Ovary (tissue), 9 donors: ENCODE results near the gene DSG1. TPM values are rescaled to one million over a fixed set of nuclear protein-coding genes. Genes with fewer than 3 reads are reported as not detected.

Source experiments
- DNase-seq, 5 donors: peaks; one replicate each; pipeline ENCODE4 v3.0.0-alpha.2; 2019 to 2020
- H3K27ac ChIP-seq, 2 donors: fragments of 200-600 bp; one replicate each; pipeline versions ENCODE4 v1.5.1 to v1.8.0; 2019 to 2022
- H3K27me3 ChIP-seq: fragments of 200-600 bp; one replicate; pipeline ENCODE4 v1.8.0; 2022
- H3K36me3 ChIP-seq: fragments of 200-600 bp; sonication (generic); one replicate; pipeline ENCODE4 v1.5.1; 2019
- H3K4me1 ChIP-seq: one replicate; pipeline ENCODE4 v1.8.1; 2013; ENCODE audit warnings: mild to moderate bottlenecking, moderate library complexity; ENCODE audit not compliant: insufficient read depth
- H3K4me3 ChIP-seq: fragments of 200-600 bp; sonication (generic); one replicate; pipeline ENCODE4 v1.5.1; 2017
- H3K9me3 ChIP-seq, 2 donors: fragments of 200-600 bp in 1 of 2; sonication (generic) in 1 of 2; one replicate each; pipeline versions ENCODE4 v1.5.1 to v1.8.1; 2013 to 2019; ENCODE audit warnings: mild to moderate bottlenecking in 1 of 2, moderate library complexity in 1 of 2
- EP300 ChIP-seq: sonication (generic); formaldehyde crosslinking; IDR thresholded peaks from one replicate; pipeline ENCODE4 v1.6.1; 2017; ENCODE audit warnings: antibody characterized with exemption
- POLR2A ChIP-seq: fragments of 450-650 bp; IDR thresholded peaks from one replicate; pipeline ENCODE4 v1.6.1; 2017; ENCODE audit warnings: antibody characterized with exemption, mild to moderate bottlenecking, moderate library complexity
- WGBS, 3 donors: extraction: QIAGEN DNeasy Blood & Tissue Kit in 1 of 3; methylation state at CpG; one replicate each; pipeline versions ENCODE4 v1.1.5 to v1.1.7; 2013 to 2017; 5-methylcytosine and 5-hydroxymethylcytosine counted together
- intact Hi-C, 4 donors: fragments of 100-400 bp; cut with DNase I; formaldehyde crosslinking; loops; one replicate each; pipeline versions ENCODE4 v1.11.0 to v1.15.1; 2022 to 2023
- polyA plus RNA-seq, 2 donors: library from polyadenylated mRNA; stranded (reverse); fragments of 200-250 nt in 1 of 2; fragments of 350-450 nt in 1 of 2; fragmentation: Illumina TruSeq in 1 of 2; extraction: RNeasy Lipid Tissue Mini Kit (QIAGEN cat#74804) in 1 of 2; gene quantifications; one replicate each; pipeline ENCODE4 v1.2.3, GENCODE V29; 2013 to 2014
- total RNA-seq, 7 donors: library from RNA; depleted of rRNA in 2 of 7; stranded (reverse); fragments of >200 nt in 2 of 7; fragmentation: NEBNext Ultra II Directional in 3 of 7; extraction: Animal tissue kit (Norgen Biotek cat#: 25700) in 3 of 7; gene quantifications; one replicate each; pipeline versions ENCODE4 v1.1.0 to v1.2.4, GENCODE V29; 2016 to 2023
- TF ChIP-seq, protein P1 (sequence below), 3 donors: fragments of 450-650 bp in 2 of 3; fragments of 200-600 bp in 1 of 3; IDR thresholded peaks; one replicate each; pipeline versions ENCODE4 v1.5.1 to v1.8.0; 2016 to 2022; ENCODE audit warnings: antibody characterized with exemption in 3 of 3, mild to moderate bottlenecking in 1 of 3
- donor health status: DM: no; HTN: no; CAD: no; lungs with moderate emphysema.
- donor health status: DM: no; HTN: no; CAD: no.
- donor health status: Bipolar disorder and iron deficiency.
- donor health status: DM: yes; HTN: yes; CAD: no.
- donor health status: DM: no; HTN: no; CAD: no.
- donor health status: DM: yes; HTN: yes; CAD: no.

DSG1 gene
- total and polyA plus RNA-seq, 9 donors = not detected

DNA sequence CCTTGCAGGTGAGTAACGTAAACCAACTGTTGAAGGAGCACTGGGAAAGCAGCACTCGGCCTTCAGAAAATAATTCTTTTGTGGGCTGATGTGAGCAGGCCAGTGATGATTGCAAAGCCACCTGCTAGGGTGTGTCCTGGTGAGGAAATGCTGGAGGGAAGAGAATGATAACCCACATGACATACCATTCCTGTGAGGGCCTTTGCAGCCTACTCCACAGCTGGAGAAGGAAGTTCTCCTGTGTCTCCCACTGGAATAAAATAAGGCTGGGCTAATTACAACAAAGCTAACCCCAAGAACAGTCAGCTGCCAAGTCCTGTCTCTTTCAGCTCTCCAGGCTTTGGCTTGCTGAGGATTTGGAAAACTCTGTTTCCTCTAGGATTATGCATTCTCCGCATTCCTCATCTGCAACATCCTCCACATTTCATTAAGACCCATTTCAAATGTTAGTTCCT lies 16.7 kb upstream of the DSG1 start:
- intact Hi-C loops = no loop called here
- TF ChIP-seq, protein P1, sequence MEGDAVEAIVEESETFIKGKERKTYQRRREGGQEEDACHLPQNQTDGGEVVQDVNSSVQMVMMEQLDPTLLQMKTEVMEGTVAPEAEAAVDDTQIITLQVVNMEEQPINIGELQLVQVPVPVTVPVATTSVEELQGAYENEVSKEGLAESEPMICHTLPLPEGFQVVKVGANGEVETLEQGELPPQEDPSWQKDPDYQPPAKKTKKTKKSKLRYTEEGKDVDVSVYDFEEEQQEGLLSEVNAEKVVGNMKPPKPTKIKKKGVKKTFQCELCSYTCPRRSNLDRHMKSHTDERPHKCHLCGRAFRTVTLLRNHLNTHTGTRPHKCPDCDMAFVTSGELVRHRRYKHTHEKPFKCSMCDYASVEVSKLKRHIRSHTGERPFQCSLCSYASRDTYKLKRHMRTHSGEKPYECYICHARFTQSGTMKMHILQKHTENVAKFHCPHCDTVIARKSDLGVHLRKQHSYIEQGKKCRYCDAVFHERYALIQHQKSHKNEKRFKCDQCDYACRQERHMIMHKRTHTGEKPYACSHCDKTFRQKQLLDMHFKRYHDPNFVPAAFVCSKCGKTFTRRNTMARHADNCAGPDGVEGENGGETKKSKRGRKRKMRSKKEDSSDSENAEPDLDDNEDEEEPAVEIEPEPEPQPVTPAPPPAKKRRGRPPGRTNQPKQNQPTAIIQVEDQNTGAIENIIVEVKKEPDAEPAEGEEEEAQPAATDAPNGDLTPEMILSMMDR (IDR thresholded peaks at IDR 0.05) = no peak
- TF ChIP-seq POLR2A (no peak), EP300 (no peak)
- no peaks in the 10 kb centered on the region for H3K9me3 ChIP-seq
- H3K4me3 ChIP-seq = no peak overlapping the region
- no peaks in the 10 kb centered on the region for H3K36me3 ChIP-seq
- no peaks in the 10 kb centered on the region for H3K4me1 ChIP-seq
- no peak for DNase-seq
- 45 to 57% (median 47%) methylated on average over 3 of the region's 3 CpGs for WGBS, 3 donors
- no peak overlapping the region for H3K27ac ChIP-seq
- no peaks in the 10 kb centered on the region for H3K27me3 ChIP-seq

DNA sequence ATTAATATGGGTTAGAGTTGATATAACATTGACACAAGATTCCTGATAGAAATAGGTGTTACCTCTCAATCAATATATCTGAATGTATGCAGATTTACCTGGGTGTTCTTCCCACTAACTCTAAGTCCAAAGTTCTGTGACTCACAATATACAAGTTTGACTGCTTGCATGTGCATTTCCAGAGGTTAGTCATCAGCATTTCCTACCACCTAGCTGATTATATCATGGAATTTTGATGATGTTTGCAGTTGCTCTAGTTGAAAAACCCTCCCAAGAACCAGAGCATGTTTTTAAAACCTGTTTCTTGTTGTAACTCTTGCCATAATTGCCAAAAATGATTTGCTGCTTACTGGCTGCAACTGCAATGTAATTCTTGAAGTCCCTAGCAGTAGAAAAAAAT lies 15.0 kb upstream of the DSG1 start:
- no peaks in the 10 kb centered on the region for H3K4me1 ChIP-seq
- TF ChIP-seq EP300 = no peak
- no peak for TF ChIP-seq POLR2A
- TF ChIP-seq, protein P1 (IDR thresholded peaks at IDR 0.05) = no peak
- H3K36me3 ChIP-seq = no peaks in the 10 kb centered on the region
- no peak overlapping the region for H3K27ac ChIP-seq
- H3K9me3 ChIP-seq = no peaks in the 10 kb centered on the region
- no peak overlapping the region for H3K4me3 ChIP-seq
- no peak for DNase-seq
- H3K27me3 ChIP-seq = no peaks in the 10 kb centered on the region
- intact Hi-C loops = no loop called here

DNA sequence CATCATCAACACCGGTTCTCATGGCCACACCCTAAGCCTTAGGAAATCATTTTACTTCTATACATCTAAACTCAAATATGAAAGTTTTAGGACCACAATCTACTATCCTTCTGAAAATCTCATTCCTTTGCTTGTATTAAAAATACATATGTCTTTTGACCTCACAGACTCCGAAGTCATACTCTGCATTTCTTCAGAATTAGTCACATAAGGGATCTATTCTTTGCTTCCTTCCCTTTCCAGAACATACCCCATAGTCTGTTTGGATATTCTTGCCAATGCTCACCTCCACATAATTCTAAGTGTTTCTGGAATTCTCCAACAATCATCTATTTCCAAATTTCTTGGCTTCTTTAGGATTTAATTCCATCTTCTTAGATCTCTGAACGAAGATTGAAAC lies 14.2 kb upstream of the DSG1 start:
- no peak for DNase-seq
- no peaks in the 10 kb centered on the region for H3K27me3 ChIP-seq
- no peaks in the 10 kb centered on the region for H3K4me1 ChIP-seq
- H3K36me3 ChIP-seq = no peaks in the 10 kb centered on the region
- intact Hi-C loops = no loop called here
- TF ChIP-seq, protein P1 (IDR thresholded peaks at IDR 0.05) = no peak
- TF ChIP-seq EP300 = no peak
- no peak for TF ChIP-seq POLR2A
- no peaks in the 10 kb centered on the region for H3K9me3 ChIP-seq
- WGBS, 3 donors = 87 to 92% (median 88%) methylated on average over 3 of the region's 3 CpGs
- H3K4me3 ChIP-seq = no peak overlapping the region
- H3K27ac ChIP-seq = no peak overlapping the region

DNA sequence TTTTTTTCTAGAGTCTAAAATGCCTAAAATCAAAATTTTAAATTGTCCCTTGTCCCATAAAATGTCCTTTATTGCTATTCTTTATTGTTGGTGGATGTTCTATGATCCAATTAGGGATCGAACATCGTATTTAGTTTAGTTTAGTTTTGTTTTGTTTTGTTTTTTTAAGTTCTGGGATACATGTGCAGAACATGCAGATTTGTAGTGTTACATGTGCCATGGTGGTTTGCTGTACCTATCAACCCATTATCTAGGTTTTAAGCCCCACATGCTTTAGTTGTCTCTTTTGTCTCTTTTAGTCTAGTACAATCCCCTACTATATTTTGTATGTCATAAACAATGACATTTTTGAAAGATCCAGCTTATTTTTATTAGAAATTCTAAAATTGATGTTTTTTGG lies 8.8 kb upstream of the DSG1 start:
- TF ChIP-seq, protein P1 (IDR thresholded peaks at IDR 0.05) = no peak
- TF ChIP-seq EP300 (no peak), POLR2A (no peak)
- no peak overlapping the region for H3K4me3 ChIP-seq
- H3K9me3 ChIP-seq = no peaks in the 10 kb centered on the region
- no peaks in the 10 kb centered on the region for H3K4me1 ChIP-seq
- DNase-seq = no peak
- 91 to 93% (median 93%) methylated on average over 2 of the region's 2 CpGs for WGBS, 3 donors
- H3K27me3 ChIP-seq = no peaks in the 10 kb centered on the region
- H3K36me3 ChIP-seq = no peaks in the 10 kb centered on the region
- no peak overlapping the region for H3K27ac ChIP-seq
- intact Hi-C loops = no loop called here

DNA sequence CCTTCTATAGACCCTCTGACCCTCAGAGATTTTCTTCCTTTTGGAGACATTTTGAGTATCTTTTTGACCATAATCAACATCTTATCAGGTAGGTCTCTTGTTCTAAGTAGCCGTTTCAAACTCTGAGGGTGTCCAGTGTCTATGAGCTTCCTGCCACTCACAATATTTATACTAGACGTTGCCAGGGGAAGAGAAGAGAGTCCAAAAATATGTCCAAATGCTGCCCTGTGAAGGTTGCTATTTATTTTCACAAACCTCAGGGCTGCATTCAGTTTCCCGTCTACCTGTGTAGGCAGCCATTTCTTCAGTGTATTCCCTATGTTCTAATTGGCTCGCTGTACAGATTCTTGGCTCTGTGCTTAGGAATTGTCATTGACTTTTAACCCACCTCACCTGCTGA lies 986 bp upstream of the DSG1 start:
- no peaks in the 10 kb centered on the region for H3K4me1 ChIP-seq
- H3K27ac ChIP-seq = no peak overlapping the region
- no peaks in the 10 kb centered on the region for H3K9me3 ChIP-seq
- intact Hi-C loops = no loop called here
- no peaks in the 10 kb centered on the region for H3K36me3 ChIP-seq
- 37 to 56% (median 47%) methylated on average over 4 of the region's 4 CpGs for WGBS, 3 donors
- no peaks in the 10 kb centered on the region for H3K27me3 ChIP-seq
- H3K4me3 ChIP-seq = no peak overlapping the region
- no peak for TF ChIP-seq EP300
- TF ChIP-seq POLR2A = no peak
- TF ChIP-seq, protein P1 (IDR thresholded peaks at IDR 0.05) = no peak
- no peak for DNase-seq
